DOHH2 (cell line): ENCODE results near the gene FAIM2.

Source experiments
- EZH2phosphoT487 ChIP-seq: fragments of 200-600 bp; sonication (generic); IDR thresholded peaks from 2 replicates; pipeline ENCODE4 v1.6.1; 2017; ENCODE audit warnings: borderline replicate concordance, mild to moderate bottlenecking, antibody characterized with exemption, low read length, moderate library complexity, mixed read lengths
- TF ChIP-seq, protein P1 (sequence below): fragments of 200-600 bp; sonication (generic); IDR thresholded peaks from one replicate; pipeline ENCODE4 v1.5.1; 2014; ENCODE audit warnings: antibody characterized with exemption, mild to moderate bottlenecking, low read depth, low read length; ENCODE audit not compliant: poor library complexity, severe bottlenecking

DNA sequence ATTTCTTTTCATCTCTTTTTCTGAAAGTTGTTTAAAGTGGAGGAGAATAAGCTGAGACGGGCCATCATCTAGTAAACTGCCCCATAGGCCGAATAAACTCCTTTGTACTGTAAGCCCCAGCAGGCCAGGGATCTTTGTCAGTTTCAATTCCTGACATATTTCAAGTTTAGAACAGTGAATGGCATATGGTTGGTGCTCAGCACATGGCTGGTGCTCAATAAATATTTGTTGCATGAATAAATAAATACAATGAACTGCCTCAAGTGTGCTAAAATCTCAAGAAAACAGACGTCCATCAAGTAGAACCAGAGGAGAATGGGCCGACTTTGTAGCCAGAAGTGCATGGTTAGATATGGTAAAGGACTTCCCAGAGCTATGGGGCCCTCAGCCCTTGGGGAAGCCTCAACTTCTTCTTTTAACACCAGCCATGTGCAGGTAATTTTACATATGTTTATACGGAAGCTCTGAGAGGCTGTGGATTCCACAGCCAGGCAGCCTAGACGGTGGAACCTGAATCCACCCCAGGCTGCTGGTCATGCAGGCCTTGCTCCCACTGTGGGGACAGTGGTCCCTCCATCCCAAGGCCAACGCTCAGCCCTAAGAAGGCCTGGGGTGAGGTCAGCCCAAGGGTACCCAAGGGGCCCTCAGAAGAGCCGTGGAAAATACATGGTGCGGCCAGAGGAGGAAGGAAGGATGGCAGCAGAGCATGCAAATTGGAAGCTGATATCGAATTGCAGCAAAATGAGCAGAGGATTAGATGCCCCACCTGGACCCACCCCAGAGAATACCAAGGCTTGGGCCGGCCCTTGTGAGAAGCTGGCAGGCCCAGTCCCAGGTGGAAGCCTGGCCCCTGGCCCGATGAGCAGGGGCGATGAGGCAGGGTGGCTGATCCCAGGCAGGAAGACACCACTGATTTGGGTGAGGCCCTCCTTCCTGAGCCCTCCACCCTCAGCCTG is 38.1 kb upstream of the FAIM2 start:
- TF ChIP-seq, protein P1, sequence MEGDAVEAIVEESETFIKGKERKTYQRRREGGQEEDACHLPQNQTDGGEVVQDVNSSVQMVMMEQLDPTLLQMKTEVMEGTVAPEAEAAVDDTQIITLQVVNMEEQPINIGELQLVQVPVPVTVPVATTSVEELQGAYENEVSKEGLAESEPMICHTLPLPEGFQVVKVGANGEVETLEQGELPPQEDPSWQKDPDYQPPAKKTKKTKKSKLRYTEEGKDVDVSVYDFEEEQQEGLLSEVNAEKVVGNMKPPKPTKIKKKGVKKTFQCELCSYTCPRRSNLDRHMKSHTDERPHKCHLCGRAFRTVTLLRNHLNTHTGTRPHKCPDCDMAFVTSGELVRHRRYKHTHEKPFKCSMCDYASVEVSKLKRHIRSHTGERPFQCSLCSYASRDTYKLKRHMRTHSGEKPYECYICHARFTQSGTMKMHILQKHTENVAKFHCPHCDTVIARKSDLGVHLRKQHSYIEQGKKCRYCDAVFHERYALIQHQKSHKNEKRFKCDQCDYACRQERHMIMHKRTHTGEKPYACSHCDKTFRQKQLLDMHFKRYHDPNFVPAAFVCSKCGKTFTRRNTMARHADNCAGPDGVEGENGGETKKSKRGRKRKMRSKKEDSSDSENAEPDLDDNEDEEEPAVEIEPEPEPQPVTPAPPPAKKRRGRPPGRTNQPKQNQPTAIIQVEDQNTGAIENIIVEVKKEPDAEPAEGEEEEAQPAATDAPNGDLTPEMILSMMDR: no peak
- TF ChIP-seq EZH2phosphoT487: no peak
